ENCODE data around the gene SSH3.
A peak's percentile ranks its signal among the peaks of the same experiment; 100 is the strongest.
"Not testable (repeated sequence)": the region's sequence is repeated elsewhere in the genome, so short reads cannot be mapped to it uniquely, and the experiment has no call there.

Gene SSH3

DNA sequence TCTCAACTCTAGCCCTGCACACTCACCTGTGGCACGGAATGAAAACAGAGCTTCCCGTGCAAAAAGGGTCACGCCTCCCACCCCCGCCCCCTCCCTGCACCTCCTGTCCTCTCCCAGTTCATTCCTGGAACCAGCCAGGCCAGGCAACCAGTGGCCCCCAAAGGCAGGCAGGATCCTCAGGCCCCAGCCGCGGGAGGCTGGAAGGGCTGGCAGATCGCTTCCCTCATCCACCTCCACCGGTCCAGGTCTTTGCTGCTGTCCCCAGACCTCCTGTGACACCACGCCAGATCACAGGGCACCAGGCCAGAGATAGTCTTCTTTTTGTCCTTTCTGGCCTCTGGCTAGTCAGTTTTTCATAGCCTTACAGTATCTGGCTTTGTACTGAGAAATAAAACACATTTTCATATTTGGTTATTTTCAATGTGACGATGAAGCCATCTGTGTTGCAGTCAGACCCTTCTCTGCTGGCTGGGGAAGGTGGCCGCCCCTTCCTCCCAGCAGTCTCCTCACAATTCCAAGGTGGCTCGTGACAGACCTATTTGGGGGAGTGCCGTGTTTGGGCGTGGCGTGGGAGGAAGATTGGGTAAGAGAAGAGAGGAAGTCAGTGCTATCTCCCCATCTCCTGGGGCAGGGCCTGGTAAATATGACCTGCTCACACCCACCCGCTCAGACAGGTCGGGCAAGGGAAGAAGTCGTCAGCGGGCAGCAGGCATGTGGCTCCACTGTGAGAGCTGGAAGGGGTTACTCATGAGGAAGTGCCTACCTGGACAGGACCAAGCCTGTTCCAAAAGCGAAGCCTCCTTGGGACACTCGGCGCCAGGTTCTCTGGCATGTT is 9.1 kb downstream of the SSH3 start:
- peak; percentile 36 to 52 for DNase-seq

DNA sequence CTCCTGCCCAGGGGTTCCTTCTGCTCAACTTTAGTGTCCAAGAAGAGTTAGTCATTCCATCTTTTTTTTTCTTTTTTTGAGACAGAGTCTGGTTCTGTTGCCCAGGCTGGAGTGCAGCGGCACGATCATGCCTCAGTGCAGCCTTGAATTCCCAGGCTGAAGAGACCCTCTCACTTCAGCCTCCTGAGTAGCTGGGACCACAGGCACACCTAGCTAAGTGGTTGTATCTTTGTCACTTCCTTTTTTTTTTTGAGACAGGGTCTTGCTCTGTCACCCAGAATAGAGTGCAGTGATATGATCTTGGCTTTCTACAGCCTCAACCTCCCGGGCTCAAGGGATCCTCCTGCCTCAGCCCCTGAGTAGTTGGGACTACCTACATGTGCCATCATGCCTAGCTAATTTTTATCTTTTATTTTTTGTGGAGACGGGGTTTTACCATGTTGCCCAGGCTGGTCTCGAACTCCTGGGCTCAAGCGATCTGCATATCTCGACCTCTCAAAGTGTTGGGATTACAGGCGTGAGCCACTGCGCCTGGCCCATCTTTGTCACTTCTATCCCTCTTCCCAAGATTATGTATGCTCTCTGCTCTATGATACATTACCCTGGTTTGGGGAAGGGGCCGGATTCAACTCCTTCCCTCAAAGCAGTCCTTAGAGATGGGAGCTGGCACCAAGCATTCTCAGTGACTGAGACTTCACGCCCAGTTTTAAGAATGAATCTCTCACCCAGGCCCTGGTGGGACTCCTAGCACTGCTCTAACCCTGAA is 10.0 kb downstream of the SSH3 start:
- DNase-seq = no peak

DNA sequence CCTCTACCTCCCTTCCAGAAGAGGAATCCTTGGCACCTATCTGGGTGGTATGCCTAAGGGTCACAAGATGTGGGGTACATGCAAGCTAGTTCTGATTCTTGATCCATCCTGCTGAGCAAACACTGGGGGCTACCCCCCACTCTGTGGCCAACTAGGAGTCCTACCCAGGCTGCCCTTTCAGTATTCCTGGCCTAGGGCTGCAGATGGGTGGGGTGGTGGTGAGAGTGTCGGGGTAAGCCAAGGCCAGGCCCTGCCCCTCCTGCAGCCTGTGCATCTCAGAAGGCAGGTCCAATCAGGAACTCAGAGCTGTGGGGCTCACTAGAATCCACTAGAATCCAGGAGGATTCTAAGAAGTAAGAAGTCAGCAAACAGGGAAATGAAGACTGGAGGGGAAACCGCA is 10.9 kb downstream of the SSH3 start:
- DNase-seq = no peak

DNA sequence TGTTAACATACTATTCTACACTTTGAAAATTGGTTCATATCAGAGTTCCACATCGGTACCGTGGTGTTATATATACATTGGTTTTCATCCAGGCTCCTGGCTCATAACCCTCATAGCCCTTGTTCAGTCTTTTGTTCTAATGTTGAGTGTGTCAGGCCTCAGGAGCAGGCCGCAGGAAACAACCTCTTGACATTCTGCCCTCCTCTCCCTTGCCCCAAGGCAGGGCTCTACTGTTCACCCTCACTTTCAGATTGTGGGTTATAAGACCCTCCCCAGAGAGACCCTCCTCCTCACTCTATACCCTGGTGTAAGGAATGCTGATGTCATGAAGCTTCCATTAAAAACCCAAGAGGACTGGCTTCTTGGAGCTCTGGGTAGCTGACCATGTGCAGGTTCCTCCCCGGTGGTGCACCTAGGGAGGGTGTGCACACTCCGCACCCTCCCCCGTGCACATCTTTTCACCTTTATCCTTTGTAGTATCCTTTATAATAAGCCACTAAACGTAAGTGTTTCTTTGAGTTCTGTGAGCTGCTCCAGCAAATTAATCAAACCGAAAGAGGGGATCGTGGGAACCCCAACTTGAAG is 12.1 kb downstream of the SSH3 start:
- no peak for DNase-seq

DNA sequence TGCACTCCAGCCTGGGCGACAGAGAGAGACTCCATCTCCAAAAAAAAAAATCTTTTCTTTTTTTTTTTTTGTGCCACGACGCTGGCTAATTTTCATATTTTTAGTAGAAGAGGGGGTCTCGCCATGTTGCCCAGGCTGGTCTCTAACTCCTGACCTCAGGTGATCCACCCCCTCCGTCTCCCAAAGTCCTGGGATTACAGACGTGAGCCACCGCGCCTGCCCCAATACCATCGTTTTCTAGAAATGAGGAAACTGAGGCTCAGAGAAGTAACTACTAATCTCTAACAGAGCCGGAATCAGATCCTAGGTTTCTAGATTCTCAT is 13.5 kb downstream of the SSH3 start:
- no peak for DNase-seq

DNA sequence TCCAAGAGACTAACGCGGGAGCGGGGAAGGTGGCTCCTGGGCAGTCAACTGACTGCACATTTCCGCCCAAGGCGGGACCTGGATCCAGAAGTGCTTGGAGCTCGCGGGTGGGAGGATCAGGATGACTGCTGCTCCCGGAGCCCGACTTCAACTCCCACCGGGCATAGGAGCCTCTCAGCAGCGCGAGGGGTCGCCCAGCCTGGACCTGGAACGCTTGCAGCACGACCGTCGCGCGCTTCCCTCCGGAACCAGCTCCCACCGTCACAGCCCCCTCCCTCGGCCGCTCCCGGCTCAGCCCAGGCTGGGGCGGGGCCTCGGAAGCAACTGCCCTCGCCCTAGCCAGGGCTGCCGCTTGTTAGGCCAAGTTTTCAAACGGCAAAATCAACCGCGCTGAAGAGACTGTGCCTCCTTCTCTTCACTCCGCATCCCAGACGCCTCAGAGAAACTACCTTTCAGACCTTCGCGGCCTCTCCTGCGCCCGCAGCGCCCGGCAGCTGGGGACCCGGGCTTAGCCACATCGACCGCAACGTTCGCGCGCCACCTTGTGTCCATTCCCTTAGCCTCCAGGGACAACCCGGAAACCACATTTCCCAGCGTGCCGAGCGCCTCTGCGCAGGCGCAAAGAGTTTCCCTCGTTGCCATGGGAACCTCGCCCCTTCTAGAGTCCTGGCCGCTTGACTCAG is 14.0 kb downstream of the SSH3 start:
- DNase-seq = peak; percentile 96 to 97

DNA sequence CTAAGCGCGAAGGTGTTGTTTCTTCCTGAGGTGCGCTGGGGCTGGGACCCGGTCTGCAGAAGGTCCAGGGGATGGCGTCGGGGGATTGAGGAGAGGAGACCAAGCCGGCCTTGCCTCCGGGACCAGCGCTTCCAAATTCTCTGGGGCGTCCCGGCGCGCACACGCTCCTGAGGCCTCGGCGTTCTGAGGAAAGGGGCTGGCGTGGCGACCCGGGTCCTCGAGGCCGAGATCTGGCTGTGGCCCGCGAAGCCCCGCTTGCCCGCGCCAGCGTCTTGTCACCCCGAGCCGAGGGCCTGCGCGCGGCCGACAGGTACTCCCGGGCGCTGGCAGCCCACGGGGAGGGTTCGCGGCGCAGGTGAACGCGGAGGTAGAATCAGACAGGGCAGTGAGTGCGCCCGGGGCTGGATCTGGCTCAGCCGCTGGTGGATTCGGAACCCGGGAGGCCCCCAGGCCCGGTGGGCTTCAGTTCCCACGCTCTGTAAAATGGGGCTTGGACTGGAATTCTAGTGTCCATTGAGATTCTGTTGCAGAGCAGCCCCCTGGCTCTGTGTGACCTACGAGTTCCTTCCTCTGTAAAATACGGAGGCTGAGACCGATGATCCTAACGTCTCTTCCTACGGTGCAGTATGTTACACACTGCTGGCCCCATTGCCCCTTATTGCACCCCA is 14.7 kb downstream of the SSH3 start:
- DNase-seq = no peak

DNA sequence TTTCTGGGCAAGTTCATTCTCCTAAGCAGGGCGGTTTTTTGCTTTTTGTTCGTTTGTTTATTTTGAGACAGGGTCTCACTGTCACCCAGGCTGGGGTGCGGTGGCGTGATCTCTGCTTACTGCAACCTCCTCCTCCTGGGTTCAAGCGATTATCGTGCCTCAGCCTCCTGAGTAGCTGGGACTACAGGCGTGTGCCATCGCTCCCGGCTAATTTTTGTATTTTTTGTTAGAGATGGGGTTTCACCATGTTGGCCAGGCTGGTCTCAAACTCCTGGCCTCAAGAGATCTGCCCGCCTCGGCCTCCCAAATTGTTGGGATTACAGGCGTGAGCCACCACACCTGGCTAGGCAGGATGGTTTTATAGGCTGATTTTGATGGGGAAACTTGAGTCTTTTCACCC is 15.5 kb downstream of the SSH3 start:
- not testable (repeated sequence) for DNase-seq

DNA sequence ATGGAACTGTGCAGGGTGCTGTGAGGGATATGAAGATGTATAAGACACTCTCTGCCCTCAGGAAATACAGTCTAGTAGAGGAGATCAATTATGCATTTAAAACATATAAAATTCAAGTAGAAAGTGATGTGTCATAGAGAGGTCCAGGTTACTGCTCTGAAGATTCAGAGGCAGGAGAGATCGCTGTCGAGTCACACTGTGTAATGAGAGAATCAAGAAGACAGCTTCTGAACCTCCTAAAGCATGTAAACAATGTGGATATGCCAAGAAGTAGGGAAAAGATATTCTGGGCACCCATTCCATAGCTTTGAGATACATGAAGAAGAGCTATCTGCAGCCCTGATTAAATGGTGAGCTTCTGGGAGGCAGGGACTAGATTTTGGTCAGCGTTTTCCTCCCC is 16.7 kb downstream of the SSH3 start:
- DNase-seq = no peak

DNA sequence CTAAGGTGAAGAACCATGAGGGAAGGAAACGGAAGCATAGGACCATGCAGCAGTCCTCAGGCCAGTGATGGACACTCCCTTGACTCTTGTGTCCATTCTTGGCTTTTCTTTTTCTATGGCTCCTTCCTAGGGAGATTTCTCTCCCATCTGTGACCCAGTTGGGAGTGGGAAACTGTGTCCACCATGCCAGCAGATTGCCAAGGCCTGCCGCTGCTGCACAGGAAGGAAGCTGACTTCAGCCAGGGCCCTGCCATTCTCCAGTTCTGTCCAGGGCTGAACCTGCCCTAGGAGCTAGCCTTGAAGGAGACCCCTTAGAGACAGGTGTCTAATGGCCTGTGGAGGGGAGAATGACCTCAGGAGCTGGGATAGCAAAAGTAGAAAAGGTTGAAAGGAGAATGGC is 17.4 kb downstream of the SSH3 start:
- no peak for DNase-seq

DNA sequence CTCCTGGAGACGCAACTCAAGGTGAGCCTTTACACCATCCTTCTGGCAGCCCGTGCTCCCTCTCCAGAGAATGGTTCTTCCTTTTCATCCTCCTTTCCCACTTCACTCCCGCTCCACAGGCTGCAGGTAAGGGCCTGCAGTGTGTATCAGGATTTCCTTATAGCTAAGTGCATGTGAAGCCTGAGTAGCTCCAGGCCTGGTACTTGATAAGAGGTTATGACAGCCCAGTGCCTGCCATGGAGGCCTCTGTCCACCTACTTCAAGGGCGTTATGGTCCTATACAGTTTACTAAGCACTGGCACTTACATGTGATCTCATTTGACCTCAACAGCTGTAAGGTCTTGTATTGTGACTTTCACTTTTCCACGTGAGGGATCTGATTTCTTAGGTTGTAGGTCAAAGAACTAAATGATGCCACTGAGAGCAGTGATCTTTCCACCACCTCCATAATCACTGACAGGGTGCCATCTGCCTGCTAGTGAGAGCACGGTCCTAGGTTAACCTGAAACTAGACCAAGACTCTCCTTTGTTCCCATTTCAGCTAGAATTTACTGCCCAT is 18.1 kb downstream of the SSH3 start:
- no peak for DNase-seq

DNA sequence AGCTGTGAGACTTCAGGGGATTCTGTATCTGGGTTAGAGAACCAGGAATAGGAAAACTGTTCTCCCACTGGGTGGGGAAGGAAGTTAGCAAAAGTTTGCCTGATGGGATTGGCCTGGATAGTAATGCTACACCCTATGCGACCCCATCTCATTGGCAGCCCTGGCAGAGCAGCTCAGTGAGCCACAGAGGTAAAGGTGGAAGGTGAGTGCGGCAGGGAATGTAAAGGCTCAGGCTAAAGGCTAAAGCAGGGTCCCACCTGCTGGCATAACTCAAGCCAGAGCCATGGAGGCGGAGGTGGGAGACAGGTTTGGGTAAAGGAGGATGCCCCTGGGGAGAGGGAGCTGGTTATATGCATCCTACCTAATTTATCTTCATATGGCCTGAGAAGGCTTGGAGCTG is 18.7 kb downstream of the SSH3 start:
- DNase-seq = no peak

DNA sequence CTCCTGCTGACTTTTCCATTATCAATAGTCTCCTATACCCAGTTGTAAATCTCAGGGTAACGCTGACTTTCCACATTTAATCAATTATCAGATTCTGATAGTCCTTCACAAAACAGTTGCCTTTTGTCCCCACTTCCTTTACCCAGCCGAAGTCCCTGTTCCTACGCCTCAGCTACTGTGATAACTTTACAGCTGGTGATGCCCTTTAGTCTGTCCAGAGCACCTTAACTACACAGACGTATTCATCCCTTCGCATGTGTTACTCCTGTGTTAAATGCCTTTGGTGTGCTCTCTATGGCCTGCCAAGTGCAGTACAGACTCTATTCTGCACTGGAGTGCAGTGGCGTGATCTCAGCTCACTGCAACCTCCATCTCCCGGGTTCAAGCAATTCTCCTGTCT is 20.2 kb downstream of the SSH3 start:
- no peak for DNase-seq

DNA sequence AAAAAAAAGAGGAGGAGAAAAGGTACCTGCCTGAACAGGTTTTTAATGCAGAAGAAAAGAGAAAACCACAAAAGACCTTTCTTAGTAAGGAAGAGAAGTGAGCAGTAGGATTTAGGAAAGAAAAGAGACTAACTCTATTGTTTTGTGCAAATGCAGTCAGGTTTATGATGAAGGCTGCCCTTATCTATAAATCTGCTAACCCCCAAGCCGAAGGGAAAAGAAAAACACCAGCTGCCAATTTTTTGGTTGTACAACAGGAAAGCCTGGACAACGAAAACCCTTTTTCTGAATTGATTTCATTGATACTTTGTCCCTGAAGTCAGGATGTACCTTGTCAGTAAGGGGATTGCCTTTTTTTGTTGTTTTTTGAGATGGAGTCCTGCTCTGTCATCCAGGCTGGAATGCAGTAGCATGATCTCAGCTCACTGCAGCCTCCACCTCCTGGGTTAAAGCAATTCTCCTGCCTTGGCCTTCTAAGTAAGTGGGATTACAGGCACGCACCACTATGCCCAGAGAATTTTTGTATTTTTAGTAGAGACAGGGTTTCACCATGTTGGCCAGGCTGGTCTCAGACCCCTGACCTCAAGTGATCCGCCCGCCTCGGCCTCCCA is 28.9 kb downstream of the SSH3 start:
- no peak for DNase-seq

DNA sequence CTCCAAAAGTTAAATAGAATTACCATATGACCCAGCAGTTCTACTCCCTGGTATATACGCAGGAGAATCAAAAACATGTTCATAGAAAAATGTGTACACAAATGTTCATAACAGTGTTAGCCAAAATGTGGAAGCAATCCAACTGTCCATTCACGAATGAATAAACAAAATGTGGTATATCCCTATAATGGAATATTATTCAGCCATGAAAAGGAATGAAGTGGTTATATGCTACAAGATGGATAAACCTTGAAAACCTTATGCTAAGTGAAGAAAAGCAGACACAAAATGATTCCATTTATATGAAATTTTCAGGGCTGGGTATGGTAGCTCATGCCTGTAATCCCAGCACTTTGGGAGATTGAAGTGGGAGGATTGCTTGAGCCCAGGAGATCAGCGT is 33.9 kb downstream of the SSH3 start:
- no peak for DNase-seq

DNA sequence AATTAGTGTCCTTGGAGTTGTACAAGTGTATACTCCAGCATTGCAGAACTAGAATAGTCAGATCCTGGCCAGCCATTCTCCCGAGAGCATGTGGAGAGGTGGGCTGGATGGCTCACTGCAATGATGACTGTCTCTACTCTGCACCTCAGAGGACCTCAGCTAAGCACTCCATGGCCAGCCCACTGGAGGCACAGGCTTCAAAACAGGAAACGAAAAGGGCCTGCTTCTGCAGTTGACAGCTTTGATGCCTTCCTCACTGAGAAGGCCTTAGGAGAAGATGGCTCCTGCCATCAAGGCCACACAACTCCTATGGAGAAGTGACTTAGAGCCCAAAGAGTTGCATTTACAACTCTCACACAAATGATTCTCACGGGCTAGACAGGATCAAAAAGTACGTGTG is 40.9 kb downstream of the SSH3 start:
- peak in 1 of 2 donors; percentile 55 for DNase-seq

DNA sequence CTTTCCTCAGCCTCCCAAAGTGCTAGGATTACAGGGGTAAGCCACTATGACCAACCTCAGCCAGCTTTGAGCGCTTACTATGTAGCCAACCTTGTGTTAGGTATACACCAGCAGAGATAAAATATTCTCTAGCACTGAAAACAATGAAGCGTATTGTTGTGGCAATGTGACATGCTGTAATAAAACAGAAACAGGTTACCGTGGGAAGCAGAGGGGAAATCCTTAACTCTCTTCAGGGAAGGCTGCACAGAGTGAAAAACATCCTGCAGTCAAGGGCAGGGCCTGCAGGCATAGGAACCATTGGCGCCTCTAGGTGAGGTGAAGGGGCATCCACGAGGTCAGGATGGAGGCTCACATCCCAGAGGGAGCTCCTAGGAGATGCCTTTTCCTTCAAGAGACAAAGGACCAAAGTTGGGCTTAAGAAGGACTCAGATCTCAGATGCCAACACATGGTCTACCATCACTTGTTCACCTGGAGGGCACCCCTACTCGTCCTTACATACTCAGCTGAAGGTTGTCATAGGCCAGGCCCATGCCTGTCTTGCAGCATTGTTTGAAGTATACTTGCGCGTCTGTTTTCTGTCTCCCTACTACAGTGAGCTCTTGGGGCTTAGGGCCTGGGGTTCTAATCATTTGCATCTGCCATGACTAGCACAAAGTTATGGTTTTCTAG is 42.1 kb downstream of the SSH3 start:
- DNase-seq = no peak

DNA sequence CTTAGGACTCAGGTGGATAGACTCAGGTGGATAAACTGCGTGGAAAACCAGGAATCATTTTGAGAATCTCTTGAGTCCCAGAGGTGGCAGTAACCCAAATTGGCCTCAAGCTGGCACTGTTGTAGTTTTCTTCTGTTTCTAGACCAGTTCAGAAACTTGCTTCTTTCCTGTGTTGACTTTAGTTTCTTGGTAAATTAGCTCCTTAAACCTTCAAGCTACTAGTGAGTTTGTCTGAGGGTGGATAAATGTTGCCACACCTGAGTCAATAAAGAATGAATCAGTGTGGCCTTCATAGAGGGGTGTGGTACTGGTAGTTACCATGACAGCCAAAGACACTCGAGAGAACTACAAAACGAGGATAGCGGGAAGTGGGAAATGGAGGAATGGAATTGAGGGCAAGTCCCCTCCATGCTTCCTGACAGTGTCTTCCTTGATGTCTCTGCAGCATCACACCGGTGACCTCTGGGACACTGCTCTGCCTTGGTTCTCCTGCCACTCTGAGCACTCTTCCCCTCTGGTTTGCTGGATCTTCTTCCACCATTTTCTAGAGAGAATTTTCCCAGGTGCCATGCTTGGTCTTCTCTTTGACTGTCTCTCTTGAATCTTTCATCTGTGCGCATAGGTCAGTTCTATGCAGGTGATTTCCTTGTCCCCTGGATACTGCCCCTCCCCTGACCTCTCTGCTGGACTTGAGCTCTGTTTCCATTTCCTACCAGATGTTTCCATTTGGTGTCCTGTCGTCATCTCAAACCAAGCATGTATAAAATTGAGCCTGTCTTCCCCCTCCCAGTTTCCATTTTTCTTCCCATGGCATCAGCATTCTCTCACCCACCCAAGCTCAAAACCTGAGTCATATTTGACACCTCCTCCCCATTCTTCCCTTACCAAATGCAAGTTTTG is 42.8 kb downstream of the SSH3 start:
- DNase-seq = peak; percentile 41 to 48

DNA sequence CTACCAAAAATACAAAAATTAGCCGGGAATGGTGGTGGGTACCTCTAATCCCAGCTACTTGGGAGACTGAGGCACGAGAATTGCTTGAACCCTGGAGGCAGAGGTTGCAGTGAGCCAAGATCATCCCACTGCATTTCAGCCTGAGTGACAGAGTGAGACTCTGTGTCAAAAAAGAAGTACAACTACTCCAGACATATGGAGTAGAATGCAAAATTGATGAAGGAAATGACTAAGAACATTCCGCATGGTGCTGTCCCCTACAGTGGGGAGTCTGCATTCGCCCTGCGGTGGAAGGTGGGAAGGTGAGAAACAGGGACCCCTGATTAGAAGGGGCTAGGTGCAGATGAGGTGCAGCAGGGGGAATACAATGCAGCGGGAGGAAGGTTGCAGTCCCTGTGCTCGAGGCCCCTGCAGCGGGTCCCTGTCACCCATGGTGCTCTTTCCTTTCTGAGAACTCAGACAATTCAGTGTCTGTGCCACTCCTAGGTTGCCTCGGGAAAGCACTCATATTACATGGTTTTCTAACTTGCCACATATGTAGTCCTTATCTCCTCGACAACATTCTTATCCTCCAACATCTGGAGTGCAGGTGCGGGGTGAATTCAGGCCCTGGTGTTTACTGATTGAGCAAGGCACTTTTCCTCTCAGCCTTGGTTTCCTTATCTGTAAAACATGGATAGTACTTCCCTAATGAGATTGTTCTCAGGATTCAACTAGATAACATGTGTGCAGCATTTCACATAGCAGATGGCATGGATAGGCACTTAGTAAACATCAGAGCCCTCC is 44.8 kb downstream of the SSH3 start:
- DNase-seq = no peak

Measured in inflammatory macrophage (primary cell).